Astrocyte of the hippocampus (primary cell): ENCODE data around the gene NR5A1.

Source experiments
- DNase-seq: peaks from one replicate; pipeline ENCODE4 v3.0.0; 2011; ENCODE audit warnings: low read depth, low spot score

The NR5A1 gene

DNA sequence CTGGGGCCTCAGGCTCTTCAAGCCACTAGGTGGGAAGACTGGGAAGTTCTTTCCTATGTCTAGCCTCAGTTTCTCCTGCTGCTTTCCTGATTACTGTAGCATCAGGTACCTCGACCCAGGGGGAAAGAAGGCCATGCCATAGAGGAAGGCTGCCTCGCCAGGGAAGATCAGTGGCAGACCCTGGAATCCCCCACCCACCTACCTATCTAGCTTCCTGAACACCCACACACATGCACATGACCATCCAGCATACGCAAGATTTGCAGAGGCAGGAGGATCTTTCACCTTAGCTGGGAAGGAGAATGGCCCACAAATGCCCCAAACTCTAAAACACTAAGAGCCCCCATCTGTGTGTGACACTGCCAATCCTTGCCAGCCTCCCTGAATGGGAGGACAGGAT, 8.0 kb downstream of the NR5A1 start:
- DNase-seq: no peak

DNA sequence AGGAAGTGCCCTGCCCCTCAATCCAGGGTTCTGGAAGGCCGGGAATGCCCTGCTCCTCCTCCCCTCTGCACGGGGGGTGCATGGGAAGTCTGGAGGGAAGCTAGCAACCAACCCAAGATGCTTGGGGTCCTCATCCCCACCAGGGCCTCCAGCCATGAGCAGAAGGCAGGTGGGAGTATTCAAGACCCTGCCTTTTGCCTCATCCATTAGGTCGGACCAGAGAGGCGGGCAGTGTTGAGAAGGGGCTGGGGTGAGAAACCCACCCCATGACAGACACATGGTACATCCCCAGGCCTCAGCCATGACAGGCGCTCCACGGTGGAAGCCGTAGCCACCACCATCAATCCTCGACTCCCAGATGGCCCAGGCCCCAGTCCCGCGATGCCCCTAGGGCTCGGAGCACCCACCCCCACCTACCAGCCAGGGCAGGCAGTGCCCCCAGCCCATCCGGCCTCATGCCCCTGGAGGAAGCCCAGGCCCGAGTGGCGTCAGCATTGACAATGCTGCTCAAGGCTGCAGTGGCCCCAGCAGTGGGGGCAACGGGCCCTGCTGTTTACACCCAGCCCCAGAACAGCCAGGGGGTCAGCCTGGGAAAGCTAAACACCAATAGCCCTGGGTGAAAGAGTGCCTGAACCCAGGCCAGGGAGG, 8.6 kb downstream of the NR5A1 start:
- DNase-seq: no peak

- DNase-seq: no peak
Observed at GRCh38 chr9:124498040-124498439, 9.2 kb downstream of the NR5A1 start.

DNA sequence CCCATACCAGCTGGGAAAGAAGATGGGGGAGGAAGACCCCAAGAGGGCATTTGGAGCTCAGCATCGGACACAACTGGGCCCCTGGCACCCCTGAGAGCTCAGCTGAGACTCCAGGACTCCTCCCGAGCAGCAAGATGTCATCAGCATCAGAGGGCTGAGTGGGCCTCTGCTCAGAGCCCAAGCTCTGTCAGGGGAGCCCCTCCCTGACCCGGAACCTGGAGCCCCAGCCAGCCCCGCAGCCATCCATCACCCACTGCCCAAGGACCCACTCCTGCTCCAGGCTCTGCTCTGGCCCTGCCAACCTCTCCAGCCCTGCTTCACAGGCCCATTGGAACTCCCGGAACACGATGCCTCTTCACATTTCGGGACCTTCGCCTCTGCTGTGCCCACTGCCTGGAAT, 9.8 kb downstream of the NR5A1 start:
- no peak for DNase-seq

DNA sequence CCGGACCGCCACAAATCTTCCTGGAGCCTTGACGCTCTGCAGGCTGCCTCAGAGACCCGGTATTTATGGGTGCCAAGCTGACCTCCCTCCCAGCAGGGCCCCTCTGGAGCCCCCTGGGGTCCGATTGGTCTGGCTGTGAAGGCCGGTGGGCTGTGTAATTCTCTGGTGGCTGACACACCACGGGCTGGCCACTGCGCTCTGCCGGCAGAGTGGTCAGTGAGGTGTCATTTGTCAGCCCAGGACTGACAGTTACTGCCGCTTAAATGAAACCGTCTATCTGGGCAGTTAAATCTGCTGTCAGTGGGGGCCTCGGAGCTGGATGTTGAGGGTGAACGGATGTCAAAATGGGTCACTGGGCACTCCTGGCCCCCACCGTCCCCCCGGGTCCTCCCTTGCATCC, 10.7 kb downstream of the NR5A1 start:
- DNase-seq: no peak

GRCh38 chr9:124496075-124496449, 11.1 kb downstream of the NR5A1 start:
- DNase-seq: no peak

DNA sequence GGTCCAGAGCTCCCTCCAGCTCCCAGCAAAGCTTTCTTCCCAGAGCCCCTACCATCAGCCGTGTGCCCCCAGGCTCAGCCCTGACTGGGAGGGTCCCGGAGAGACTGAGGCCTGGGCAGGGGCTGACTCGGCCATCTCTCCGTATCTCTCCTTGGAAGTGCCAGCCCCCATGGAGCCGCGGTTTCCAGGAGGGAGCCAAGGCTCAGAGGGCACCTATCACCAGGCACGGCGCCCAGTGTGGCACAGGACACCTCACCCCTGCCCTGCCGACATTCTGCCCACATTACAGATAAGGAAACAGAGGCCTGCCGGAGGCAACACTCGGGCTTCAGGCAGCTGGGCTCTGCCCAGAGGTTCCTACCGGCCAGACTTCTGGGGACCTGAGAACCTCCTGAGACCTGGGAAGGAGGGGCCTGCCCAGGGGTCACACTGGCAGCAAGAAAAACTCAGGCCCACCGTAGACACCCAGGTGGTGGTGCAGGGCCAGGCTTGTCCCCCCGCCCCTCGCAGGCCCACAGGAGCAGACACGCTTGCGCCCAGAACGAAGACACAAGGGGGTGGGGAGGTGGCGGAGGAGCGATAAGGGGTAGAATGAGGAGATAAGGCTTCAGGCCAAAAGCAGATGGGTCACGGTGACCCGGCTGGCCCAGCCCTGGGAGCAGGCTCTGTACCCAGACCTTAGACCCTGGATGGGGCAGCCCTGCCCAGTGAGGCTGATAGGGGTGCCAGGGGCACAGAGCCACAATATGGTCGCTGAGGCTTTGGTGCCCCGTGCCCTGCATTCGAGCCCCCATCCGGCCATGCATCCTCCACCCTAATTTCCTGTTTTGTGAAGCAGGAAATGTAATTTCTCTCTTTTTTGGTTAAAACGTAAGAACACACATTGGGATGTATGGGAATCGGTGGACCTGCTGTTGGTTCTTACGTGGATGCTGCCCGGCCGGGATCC, 11.8 kb downstream of the NR5A1 start:
- no peak for DNase-seq

DNA sequence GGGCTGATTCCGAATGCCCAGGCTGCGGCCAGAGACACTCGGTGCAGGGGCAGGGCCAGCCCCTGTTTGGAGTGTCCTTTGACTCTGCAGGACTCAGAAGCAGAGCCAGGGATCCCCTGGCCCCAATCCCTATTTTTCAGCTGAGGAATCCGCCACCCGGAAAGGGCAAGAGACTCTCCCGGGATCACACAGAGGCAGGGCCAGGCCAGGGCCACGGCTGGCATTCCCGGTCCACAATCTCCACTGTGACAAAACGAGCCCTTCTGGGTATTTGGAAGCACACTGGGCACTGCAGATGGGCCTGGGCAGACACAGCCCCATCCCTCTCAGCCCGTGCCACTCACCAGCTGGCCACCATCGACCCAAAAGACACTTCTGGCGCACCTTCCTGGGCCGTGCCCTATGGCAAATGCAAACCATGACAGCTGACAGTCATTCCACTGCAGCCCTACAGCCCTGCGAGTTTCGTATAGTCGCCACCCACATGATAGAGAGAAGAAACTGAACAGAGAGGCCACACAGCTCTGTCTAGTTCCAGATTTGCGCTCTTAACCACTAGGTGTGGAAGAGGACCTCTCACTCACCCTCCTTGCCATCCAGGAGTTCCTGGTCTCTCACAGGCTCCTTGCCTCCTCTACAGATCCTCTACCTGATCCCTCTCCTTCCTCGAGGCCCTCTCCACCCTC, 13.3 kb downstream of the NR5A1 start:
- DNase-seq: no peak

DNA sequence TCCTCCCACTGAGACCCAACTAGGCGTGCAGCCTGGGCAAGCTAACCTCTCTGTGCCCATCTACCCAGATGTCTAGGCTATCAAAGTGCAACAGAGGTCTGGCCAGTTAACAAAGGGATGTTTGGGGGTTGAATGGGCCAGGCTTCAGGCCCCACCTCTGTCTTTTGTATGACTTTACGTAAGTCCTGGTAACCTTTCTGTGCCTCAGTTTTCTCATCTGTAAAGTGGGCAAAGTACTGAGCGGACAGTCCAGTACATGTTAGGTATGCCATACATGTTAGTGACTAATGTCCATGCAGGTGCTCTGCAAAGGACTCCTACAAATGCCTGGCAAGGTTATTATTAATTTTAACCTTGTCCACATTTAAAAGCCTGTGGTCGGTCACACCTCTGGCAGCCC, 14.0 kb downstream of the NR5A1 start:
- no peak for DNase-seq

GRCh38 chr9:124492818-124493217, 14.4 kb downstream of the NR5A1 start:
- DNase-seq: no peak

DNA sequence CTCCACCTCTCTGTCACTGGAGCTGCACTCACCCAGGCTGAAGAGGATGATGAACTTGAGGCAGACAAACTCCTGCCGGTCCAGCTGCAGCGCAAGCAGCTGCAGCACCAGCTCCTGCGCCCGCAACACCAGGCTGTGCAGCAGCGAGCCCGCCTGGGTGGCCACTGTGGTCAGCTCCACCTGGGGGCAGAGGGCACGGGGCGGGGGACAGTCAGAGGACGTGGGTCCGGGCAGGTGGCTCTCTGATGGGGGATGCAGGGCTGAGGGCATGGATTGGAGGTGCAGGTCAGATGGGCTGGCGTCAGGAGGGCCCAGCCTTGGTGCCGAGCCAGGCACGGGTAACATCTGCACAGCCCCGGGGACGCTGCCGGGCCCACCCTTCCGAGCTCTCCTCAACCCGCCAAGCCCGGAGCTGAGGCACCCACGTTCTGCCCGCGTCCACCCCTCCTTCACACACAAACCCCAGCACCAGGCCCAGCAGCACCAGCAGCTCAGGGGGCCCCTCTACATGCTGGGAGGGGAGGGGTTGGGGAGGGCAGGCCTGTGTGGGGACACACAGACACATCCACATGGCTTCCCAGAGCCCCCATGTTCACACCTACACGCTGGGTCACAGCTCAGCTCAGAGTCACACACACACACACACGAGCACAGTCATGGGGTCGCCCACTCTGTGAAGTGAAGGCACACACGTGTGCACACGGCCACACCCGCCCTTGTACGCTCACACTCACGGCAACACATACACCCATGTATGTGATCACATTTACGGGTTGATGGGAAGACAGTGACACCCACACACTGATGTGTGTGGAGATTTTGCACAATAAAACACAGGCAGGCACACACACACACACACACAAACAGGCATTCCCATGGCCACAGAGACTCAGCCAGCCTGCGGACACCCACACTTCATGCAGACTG, 15.9 kb downstream of the NR5A1 start:
- no peak for DNase-seq

- no peak for DNase-seq
Observed at GRCh38 chr9:124490004-124490403, 17.2 kb downstream of the NR5A1 start.

- no peak for DNase-seq
Observed at GRCh38 chr9:124489222-124489621, 18.0 kb downstream of the NR5A1 start.

- no peak for DNase-seq
Observed at GRCh38 chr9:124488641-124489210, 18.5 kb downstream of the NR5A1 start.

- no peak for DNase-seq
Observed at GRCh38 chr9:124487260-124488182, 19.7 kb downstream of the NR5A1 start.

GRCh38 chr9:124486778-124487259, 20.4 kb downstream of the NR5A1 start:
- DNase-seq: no peak

DNA sequence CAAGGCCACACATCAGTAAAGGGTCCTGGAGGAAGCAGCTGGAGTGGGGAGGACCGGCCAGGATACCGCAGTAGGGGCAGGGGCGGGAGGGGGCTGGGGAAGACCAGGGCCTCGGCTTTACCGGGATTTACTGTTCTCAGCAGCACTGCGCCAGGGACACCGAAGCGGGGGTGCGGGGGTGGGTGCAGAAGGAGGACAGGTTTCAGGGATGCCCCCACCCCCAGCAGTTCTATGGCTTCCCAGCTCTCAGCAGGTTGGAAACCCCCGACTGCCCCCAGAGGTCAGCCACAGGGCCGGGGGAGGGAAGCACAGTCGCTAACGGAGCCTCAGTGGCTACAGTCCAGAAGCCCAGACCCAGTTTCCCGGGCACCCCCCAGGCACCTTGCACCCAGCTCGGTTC, 21.3 kb downstream of the NR5A1 start:
- no peak for DNase-seq

DNA sequence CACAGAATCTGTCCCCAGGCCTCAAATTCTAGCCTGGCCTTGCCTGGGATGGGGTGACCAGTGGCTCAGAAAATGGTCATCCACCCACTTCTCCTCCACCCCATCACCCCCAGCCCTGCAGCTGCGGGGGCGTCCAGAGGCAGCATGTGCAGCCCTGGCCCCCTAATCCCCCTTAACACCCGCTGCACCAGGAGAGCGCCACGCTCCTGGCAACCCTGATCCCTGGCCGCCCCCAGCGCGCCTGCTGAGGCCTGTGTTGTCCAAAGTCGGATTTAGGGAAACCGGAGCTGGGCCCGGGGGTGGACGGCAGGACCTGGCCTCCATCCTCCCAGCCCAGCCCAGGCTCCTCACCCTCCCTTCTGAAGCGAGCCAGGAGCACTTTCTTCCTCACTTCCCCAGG, 22.0 kb downstream of the NR5A1 start:
- no peak for DNase-seq

- no peak for DNase-seq
Observed at GRCh38 chr9:124483481-124483880, 23.7 kb downstream of the NR5A1 start.
